GM19240 (cell line): ENCODE data around the gene GSS.

ENCODE experiments used
- DNase-seq: peaks from one replicate; pipeline ENCODE4 v3.0.0; 2011; ENCODE audit warnings: low spot score; ENCODE audit not compliant: insufficient read length

Gene GSS

DNA sequence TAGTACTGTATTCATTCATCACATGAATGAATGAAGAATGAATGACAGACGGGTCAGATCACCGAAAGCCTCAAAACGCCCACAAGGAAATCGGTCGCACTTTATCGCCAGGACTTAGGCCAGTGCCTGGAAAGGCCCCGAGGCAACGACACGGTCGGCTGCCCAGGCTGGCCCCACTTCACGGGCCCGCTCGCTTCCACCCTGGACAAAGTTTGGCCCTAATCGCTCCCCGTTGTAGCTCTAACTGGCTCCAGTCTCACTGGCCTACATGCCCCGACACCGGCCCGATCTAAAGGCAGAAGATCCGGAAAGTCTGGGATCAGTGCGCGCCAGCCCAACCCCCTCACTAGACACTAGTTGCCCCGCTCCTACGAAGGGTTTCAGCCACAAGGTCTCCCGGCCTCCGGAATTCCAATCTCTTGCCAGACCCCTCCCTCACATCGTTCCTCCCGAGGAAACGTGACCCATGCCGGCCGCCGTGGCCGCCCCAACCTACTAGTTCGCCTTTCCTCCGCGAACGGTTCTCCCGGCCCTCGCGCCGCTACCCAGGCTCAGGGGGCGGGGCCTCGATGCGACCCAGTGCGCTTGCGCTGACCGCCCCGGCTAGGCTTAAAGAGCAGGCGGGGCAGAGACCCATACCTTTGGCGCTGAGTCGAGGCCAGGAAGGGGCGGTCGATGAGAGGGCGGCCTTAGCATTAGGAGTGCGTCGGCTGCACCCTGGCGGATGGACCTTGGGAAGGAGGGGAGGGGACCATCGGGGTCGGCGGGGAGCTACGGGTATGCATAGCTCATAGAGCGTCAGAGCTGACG is at the start of gene GSS, which contains the start of gene MYH7B:
Gene GSS, minus strand, starts transcription at position 576 of the 810 bp plus-strand sequence. CDS start 3,954 bp downstream, outside the sequence.
Gene MYH7B, plus strand, starts transcription at position 638 of the 810 bp plus-strand sequence. CDS start 22,138 bp downstream, outside the sequence.
- peak; percentile 92 for DNase-seq

DNA sequence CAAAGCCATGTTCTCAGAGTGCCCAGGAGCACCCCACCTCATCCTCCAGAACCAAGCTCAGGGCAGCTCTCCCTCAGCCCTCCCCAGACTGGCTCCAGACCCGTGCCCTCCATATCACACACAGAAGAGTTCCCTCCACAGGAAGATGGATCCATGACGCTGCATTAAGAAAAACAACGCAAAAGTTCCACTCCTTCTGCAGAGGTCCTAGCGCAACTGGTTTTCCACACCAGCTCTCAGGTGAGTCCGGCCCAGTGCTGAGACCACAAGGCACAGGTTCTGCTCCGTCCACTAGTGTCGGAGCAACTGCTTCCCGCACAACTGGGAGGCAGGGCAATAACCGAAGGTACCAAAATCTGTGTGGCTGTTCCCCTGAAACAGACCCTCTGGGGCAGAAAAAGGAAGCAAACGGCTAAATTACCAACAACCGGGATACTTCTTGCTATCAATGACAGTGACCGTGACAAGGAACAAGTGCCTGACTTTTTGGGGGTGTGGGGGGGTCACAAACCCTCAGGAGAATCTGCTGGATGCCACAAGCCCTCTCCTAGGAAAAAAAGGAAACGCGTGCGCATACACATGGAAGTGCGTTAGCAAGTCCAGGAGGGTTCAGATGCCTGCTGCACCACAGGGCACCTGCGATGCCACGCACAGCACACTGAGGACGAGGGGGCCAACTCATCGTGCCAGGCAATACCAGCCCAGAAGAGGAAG is 49.3 kb upstream of the GSS start:
- DNase-seq: no peak

DNA sequence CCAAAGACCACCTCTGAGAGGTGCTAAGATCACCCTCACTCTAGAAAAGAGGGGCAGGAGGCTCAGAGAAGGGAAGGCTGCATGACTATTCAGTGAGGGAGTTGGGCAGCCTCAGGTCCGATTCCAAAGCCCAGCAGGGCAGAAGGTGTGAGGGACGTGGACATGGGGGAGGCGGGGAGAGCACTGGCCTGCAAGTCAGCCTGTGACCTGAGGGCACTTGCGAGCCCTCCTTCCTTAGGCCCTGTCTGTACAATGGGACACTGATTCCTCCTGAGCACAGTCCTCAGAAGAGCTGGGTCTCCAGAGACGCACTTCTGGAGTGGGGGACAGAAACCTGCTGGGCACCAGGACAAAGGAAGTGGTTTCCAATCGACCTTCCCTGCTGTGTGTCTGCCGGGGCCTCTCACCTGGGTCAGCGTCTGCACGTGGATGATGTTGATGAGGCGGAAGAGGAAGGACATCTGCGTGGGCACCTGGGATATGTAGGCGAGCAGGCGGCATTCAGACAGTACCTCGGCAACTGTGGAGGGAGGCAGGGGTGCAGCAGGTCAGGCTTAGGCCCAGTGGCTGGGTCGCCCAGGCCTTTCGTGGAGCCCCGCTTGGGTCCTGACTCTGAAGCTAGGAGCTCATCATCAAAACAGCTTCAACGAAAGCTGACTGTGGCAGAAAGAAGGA is 48.6 kb upstream of the GSS start:
- DNase-seq: no peak

DNA sequence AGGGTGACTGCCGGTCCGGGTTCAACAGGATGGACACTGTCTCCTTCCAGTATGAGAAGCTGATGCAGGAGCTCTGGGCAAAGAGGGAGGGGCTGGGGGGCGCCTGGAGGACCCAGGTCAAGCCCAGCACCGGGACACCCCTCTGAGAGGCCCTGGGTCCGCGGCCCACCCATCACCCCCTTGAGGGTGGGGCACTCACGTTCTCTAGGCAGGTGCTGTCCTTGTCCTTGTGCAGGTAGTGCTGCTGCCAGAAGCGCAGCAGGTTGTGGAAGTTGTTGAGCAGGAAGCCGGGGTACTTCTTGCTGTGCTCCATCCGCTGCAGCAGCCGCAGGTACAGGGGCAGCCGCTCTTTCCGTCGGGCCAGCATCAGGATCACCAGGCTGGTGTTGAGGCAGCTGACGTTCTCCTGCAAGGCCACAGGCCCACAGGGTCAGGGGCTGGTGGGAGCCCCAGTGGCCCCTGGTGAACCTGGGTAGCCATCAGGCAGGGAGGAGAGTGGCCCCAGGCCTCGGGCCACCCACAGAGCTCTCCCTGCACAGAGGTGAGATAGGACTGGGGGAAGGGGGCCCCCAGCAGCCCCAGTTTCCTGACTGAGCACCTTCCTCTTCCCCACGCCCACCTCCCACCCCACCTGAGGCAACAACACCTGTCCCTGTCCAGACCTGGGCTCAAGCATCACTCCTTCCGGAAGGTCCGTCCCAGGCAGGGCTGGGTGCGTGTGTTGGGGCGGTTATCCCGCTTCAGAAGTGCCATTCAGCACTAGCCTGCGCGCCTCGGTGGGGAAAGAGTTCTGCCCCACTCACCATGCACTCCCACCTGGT is 47.8 kb upstream of the GSS start:
- no peak for DNase-seq

DNA sequence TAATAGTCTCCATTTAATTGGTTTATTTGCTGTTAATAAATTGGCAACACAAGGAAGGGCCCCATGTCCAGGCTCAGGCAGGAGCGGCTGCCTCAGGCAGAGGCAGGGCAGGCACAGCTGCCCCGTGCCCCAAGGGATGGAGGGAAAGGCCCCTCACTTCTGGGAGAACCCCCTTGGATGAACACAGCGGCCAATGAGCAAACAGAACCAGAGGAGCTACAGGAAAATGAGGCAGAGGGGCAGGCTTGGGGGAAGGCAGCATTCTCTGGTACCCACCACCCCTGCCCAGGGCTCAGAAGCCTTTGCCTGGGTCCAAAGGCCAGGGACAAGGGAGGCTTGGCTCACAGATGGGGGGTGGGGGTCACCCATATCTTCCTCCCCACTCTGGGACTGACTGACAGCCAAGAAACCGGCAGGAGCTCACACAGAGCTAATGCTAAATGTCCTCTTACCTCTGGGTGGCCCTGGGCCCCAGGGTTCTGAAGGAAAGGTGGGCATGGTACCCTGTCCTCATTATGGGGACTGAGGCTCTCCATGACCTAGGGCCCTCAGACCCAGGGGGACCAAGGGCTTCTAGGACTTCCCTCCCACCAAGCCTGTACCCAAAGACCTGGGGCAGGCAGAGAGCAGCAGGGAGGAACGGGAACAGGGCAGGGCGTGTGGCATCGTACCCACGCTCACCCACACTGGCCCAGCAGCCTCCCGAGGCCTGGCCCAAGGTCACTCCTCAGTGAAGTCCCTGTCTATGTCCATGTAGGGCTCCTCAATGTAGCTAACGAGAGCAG is 47.0 kb upstream of the GSS start:
- no peak for DNase-seq

DNA sequence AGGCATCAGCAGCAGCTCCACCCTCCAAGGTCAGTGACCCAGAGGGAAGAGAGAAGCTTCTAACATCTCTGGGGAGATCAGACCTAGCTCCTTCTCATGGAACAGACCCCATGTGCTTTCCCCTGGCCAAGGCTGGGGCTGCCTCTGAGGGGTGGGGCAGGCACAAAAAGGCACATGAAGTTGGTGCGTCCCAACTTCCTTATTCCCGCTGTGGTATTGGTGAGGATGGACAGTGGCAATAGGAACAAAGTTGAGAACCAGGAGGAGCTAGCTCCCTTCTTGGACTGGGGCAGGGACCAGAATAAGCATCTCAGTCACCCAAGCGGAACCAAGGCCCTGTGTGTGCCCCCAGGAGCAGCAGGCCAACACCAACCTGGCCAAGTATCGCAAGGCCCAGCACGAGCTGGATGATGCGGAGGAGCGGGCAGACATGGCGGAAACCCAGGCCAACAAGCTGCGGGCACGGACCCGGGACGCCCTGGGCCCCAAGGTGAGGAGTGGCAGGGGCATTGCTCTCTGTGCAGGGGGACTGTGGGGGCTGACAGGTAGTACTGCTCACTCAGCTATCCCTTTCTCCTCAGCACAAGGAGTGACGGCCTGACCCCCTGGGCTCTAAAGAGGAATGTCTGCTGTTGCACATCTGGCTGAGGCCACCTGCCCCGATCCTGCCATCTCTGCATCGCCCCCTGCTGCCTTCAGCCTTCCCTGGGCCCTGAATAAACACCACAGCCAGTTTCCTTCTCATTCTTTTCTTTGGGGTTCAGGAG is 46.2 kb upstream of the GSS start:
- DNase-seq: no peak

DNA sequence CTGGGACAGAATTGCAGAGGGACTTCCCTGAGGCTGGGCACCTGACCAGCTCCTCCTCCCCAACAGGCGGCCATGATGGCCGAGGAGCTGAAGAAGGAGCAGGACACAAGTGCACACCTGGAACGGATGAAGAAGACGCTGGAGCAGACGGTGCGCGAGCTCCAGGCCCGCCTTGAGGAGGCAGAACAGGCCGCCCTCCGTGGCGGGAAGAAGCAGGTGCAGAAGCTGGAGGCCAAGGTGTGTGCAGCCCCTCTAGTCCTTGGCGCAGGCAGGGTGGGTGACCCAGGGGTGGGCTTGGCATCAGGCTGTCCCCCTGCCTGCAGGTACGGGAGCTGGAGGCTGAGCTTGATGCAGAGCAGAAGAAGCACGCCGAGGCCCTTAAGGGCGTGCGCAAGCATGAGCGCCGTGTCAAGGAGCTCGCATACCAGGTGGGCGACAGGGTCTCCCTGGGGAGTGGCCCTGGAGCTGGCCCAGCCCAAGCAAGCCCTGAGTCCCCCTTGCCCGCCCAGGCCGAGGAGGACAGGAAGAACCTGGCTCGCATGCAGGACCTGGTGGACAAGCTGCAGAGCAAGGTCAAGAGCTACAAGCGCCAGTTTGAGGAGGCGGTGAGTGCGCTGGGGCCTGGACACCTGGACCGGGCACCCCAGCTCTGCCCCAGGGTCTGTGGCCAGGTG is 45.5 kb upstream of the GSS start:
- no peak for DNase-seq

DNA sequence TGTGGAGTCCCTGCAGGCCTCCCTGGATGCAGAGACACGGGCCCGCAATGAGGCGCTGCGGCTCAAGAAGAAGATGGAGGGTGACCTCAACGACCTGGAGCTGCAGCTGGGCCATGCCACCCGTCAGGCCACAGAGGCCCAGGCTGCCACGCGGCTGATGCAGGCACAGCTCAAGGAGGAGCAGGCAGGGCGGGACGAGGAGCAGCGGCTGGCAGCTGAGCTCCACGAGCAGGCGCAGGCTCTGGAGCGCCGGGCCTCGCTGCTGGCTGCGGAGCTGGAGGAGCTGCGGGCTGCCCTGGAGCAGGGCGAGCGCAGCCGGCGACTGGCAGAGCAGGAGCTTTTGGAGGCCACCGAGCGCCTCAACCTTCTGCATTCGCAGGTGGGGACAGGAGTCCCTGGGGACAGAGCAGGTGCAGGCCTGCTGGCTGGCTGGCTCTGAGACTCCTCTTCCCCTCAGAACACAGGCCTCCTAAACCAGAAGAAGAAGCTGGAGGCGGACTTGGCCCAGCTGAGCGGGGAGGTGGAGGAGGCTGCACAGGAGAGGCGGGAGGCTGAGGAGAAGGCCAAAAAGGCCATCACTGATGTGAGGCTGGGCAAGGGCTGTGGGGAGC is 44.8 kb upstream of the GSS start:
- DNase-seq: no peak

DNA sequence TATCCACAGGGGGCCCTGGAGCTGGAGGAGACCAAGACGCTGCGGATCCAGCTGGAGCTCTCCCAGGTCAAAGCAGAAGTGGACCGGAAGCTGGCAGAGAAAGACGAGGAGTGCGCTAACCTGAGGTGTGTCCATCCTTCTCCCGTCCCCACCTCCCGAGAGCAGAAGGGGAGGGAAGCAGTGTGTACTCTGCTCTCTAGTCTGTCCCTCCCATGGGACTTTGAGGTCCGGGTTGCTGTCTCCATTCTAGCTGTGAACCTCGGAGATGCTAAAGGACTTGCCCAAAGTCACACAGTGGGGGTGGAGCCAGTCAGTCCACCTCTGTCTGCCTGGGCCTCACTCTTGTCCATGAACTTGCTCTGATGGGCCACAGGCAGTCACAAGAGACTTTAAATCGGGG is 44.2 kb upstream of the GSS start:
- no peak for DNase-seq

DNA sequence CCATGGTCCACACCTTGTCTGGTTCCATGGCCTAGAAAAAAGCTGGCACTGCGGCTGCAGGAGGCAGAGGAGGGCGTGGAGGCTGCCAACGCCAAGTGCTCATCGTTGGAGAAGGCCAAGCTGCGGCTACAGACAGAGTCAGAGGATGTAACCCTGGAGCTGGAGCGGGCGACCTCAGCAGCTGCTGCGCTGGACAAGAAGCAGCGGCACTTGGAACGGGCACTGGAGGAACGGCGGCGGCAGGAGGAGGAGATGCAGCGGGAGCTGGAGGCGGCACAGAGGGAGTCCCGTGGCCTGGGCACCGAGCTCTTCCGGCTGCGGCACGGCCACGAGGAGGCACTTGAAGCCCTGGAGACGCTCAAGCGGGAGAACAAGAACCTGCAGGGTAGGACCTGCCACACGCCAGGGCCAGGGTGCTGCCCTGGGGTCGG is 43.4 kb upstream of the GSS start:
- no peak for DNase-seq

DNA sequence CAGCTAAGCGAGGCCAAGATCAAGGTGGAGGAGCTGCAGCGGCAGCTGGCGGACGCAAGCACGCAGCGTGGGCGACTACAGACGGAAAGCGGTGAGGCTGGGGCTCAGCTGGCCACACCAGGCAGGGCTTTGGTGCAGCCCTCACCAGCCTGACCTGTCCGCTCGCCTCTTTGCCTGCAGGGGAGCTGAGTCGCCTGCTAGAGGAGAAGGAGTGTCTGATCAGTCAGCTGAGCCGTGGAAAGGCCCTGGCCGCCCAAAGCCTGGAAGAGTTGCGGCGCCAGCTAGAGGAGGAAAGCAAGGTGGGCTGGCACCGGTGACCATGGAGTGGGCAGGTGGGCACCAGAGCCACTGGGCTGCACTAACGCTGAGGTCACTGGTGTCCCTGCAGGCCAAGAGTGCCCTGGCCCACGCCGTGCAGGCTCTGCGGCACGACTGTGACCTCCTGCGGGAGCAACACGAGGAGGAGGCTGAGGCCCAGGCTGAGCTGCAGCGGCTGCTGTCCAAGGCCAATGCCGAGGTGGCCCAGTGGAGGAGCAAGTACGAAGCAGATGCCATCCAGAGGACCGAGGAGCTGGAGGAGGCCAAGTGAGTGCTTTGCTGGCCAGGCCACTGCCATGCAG is 42.8 kb upstream of the GSS start:
- DNase-seq: no peak

DNA sequence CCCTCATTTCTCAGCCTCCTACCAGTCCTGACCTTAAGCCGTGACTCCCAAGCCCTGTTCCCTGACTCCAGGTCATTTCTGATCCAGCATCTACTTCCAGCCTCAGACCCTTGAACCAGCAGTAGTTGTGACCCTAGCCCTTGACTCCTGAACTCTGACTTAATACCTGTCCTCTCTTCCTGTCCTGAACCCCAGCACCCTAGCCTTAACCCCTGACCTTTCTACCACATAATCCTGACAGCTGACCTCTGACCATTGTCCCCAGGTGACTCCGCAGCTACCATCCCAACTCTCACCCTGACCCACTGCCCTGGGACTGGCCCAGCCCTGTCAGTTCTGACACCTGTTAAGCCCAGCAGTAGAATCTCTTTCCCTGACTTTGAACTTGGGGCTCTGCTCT is 42.2 kb upstream of the GSS start:
- DNase-seq: no peak

DNA sequence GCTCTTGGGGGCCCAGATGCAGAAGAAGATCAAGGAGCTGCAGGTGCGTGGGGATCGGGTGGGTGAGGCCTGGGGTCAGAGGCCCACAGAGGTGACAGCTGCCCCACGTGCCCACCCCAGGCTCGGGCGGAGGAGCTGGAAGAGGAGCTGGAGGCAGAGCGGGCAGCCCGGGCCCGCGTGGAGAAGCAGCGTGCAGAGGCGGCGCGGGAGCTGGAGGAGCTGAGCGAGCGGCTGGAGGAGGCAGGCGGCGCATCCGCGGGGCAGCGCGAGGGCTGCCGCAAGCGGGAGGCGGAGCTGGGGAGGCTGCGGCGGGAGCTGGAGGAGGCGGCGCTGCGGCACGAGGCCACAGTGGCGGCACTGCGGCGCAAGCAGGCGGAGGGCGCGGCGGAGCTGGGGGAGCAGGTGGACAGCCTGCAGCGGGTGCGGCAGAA is 41.5 kb upstream of the GSS start:
- DNase-seq: no peak

DNA sequence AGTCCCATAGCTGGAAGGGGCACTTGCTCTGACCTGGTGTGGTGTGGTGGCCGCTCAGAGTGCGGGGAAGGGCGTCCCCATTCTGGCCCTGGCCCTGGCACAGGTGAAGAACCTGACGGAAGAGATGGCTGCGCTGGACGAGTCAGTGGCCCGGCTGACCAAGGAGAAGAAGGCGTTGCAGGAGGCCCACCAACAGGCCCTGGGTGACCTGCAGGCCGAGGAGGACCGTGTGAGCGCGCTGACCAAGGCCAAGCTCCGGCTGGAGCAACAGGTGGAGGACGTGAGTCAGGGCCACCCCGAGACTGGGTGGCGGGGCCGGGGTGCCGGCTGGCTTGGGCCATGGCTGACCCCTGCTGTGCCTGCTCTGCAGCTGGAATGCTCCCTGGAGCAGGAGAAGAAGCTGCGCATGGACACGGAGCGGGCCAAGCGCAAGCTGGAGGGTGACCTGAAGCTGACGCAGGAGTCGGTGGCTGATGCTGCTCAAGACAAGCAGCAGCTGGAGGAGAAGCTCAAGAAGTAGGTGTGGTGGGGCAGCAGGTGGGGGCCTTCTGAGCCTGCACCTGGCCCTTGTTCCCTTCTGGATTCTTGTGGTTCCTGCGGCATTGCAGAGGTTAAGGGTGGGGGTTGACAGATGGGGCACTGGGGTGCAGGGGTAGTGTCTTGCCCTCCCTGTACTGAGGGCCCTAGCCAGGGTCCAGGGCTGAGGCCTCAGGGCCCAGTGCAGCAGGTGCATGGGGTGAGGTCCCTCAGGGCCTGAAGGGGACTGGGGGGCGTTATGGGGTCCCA is 40.8 kb upstream of the GSS start:
- DNase-seq: no peak

DNA sequence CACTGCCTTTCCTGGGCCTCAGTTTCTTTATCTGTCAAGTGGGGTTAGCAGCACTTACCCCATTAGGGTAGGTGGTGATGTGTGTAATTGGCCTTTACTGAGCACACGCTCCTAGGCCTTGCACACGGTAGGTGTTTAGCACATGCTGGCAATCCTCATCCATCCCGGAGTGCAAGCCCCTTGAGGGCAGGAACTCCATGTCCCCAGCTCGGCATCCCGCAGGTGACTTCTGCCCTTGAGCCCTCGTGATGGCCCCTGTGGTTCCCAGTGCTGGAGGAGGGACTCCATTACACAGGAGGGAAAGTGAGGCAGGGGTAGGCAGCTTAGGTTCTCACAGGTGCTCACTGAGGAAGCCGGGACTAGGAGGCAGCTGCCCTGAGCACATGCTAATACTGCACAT is 40.1 kb upstream of the GSS start:
- no peak for DNase-seq

DNA sequence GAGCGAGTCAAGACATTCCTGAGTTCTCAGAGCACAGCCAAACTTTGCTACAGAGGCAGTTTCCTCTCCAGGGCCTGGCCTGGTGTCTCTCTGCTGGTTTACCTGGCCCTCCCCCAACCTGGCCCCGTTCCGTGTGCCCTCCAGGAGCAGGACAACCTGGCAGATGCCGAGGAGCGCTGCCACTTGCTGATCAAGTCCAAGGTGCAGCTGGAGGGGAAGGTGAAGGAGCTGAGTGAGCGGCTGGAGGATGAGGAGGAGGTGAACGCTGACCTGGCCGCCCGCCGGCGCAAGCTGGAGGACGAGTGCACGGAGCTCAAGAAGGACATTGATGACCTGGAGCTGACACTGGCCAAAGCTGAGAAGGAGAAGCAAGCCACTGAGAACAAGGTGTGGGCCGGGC is 39.6 kb upstream of the GSS start:
- DNase-seq: no peak

DNA sequence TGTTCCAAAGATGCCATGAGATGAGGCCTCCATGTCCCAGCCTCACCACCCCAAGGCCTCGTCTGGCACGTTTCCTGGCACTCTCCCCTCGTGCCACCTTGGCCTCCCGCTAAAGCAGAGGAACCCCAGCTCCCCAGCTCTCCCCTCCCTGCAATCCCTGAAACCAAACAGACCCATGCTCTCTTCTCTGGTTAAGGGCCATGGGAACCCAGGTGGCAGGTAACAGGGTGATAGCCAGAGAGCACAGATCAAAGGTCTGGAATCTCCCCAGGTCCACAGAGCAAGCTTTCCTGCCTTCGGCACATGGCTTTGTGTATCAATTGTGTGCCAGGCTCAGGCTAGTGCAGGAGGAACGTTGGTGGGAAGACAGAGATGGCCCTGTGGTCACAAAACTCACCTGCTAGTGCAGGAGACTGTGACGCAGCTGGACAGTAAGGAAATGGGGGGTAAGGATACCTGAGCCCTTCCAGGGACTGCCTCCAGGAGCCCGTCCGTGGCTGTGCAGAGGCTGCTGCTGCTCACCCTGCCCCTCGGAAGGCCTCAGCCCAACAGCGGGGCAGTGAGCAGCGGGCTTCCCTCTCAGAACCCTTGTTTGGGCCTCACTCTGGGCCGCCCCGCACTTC is 39.0 kb upstream of the GSS start:
- DNase-seq: no peak
